Natural killer cell (primary cell): ENCODE measurements around the gene EFHD1. TPM values are rescaled to one million over a fixed set of nuclear protein-coding genes. Genes with fewer than 3 reads are reported as not detected.
A peak's percentile ranks its signal among the peaks of the same experiment; 100 is the strongest.
"Not testable (repeated sequence)": the region's sequence is repeated elsewhere in the genome, so short reads cannot be mapped to it uniquely, and the experiment has no call there.

Source experiments
- ATAC-seq, 3 donors: fragments of 150-1000 bp in 2 of 3; fragments of 200-7000 bp in 1 of 3; cut with Tn5 transposase; 1 replicate in 1 of 3; 2 replicates in 2 of 3; pipeline ENCODE4 v1.10.0; 2021; ENCODE audit warnings: mild to moderate bottlenecking in 2 of 3, moderate library complexity in 2 of 3
- DNase-seq, 2 donors: peaks; one replicate each; pipeline versions ENCODE4 v3.0.0 to v3.0.0-alpha.2; 2013 to 2021; ENCODE audit warnings: mixed read lengths in 1 of 2
- H3K27ac ChIP-seq: one replicate; pipeline ENCODE4 v1.5.1; 2013; ENCODE audit warnings: mild to moderate bottlenecking, low read length
- H3K27me3 ChIP-seq: one replicate; pipeline ENCODE4 v1.6.1; 2013; ENCODE audit warnings: low read length; ENCODE audit not compliant: control insufficient read depth, insufficient read depth
- H3K36me3 ChIP-seq: one replicate; pipeline ENCODE4 v1.6.1; 2013; ENCODE audit warnings: low read length; ENCODE audit not compliant: control insufficient read depth, insufficient read depth
- H3K4me1 ChIP-seq: one replicate; pipeline ENCODE4 v1.6.1; 2013; ENCODE audit warnings: low read length; ENCODE audit not compliant: control insufficient read depth, insufficient read depth
- H3K4me3 ChIP-seq: one replicate; pipeline ENCODE4 v1.5.1; 2013; ENCODE audit warnings: low read length
- H3K9me3 ChIP-seq: one replicate; pipeline ENCODE4 v1.6.1; 2013; ENCODE audit warnings: low read length; ENCODE audit not compliant: control insufficient read depth, insufficient read depth
- H3K27ac Mint-ChIP-seq, 2 donors: one replicate each; pipeline ENCODE4 v1.8.0; 2022; ENCODE audit warnings: mild to moderate bottlenecking in 2 of 2, mixed read lengths in 2 of 2, moderate library complexity in 1 of 2
- H3K27me3 Mint-ChIP-seq, 2 donors: one replicate each; pipeline ENCODE4 v1.8.0; 2022; ENCODE audit warnings: low read depth in 2 of 2, mixed read lengths in 2 of 2
- H3K36me3 Mint-ChIP-seq: one replicate; pipeline ENCODE4 v1.8.0; 2022; ENCODE audit warnings: mixed read lengths
- H3K4me1 Mint-ChIP-seq, 2 donors: one replicate each; pipeline ENCODE4 v1.8.0; 2022; ENCODE audit warnings: mixed read lengths in 2 of 2
- H3K4me3 Mint-ChIP-seq: one replicate; pipeline ENCODE4 v1.8.0; 2022; ENCODE audit warnings: mild to moderate bottlenecking, moderate library complexity, mixed read lengths
- H3K9me3 Mint-ChIP-seq, 2 donors: one replicate each; pipeline ENCODE4 v1.8.0; 2022; ENCODE audit warnings: mixed read lengths in 2 of 2
- CTCF ChIP-seq: fragments of 200-600 bp; IDR thresholded peaks from one replicate; pipeline ENCODE4 v1.8.0; 2022; ENCODE audit warnings: antibody characterized with exemption
- WGBS: methylation state at CpG from one replicate; pipeline ENCODE4 v1.1.7; 2013; ENCODE audit warnings: missing lambda C conversion rate; ENCODE audit not compliant: insufficient coverage; 5-methylcytosine and 5-hydroxymethylcytosine counted together
- intact Hi-C: fragments of 100-400 bp; cut with micrococcal nuclease; formaldehyde crosslinking; loops from one replicate; pipeline ENCODE4 v1.14.2; 2022
- total RNA-seq, 4 donors: library from RNA; stranded (reverse); fragments of 120-200 nt in 1 of 4; gene quantifications; one replicate each; pipeline versions ENCODE4 v1.2.3 to v1.2.4, GENCODE V29; 2013 to 2022

EFHD1 gene
- total RNA-seq, 3 donors from 2014 or later (not counting 1 experiment from before 2014, with no cell fraction given) = 0.58 TPM; not detected in 2

GRCh38 chr2:232634206-232635150 lies 1.1 kb downstream of the EFHD1 start:
- Histone ChIP-seq H3K9me3 (no peaks in the 10 kb centered on the region), H3K4me1 (peaks cover 17% of the 10 kb centered on the region), H3K27me3 (peaks cover 29% of the 10 kb centered on the region), H3K36me3 (no peaks in the 10 kb centered on the region), H3K27ac (no peak overlapping the region), H3K4me3 (no peak overlapping the region)
- 16% methylated on average over 61 of the region's 61 CpGs for WGBS
- H3K27me3 Mint-ChIP-seq = peaks cover 42 to 44% of the 10 kb centered on the region in 2 donors
- intact Hi-C loops = no loop called here
- no peaks in the 10 kb centered on the region for H3K36me3 Mint-ChIP-seq
- no peak for ATAC-seq
- no peak for TF ChIP-seq CTCF
- peaks cover 0 to 7% of the 10 kb centered on the region in 2 donors for H3K4me1 Mint-ChIP-seq
- H3K9me3 Mint-ChIP-seq = no peaks in the 10 kb centered on the region
- peak overlapping the region; percentile 57 for H3K4me3 Mint-ChIP-seq
- H3K27ac Mint-ChIP-seq = no peak overlapping the region
- no peak for DNase-seq

- H3K4me3 ChIP-seq, H3K27ac ChIP-seq, H3K36me3 ChIP-seq, H3K9me3 ChIP-seq, H3K27ac Mint-ChIP-seq, H3K36me3 Mint-ChIP-seq, ATAC-seq, DNase-seq, H3K9me3 Mint-ChIP-seq, H3K4me1 Mint-ChIP-seq, intact Hi-C loops: not testable (repeated sequence)
- WGBS = 96% methylated on average over 10 of the region's 10 CpGs
- Histone ChIP-seq H3K4me1 (peaks cover 17% of the 10 kb centered on the region), H3K27me3 (peaks cover 27% of the 10 kb centered on the region)
- peak overlapping the region; percentile 57 for H3K4me3 Mint-ChIP-seq
- peaks cover 47 to 51% of the 10 kb centered on the region in 2 donors for H3K27me3 Mint-ChIP-seq
Measured at GRCh38 chr2:232635376-232635775, 2.0 kb downstream of the EFHD1 start.

- ATAC-seq (no peak), DNase-seq (no peak)
- Histone ChIP-seq H3K36me3 (no peaks in the 10 kb centered on the region), H3K4me3 (no peak overlapping the region), H3K27ac (no peak overlapping the region), H3K9me3 (no peaks in the 10 kb centered on the region), H3K4me1 (peaks cover 17% of the 10 kb centered on the region), H3K27me3 (peaks cover 27% of the 10 kb centered on the region)
- WGBS = 90% methylated on average over 2 of the region's 4 CpGs
- H3K4me1 Mint-ChIP-seq = peaks cover 0 to 7% of the 10 kb centered on the region in 2 donors
- no peaks in the 10 kb centered on the region for H3K36me3 Mint-ChIP-seq
- no peak overlapping the region for H3K27ac Mint-ChIP-seq
- H3K9me3 Mint-ChIP-seq = no peaks in the 10 kb centered on the region
- TF ChIP-seq CTCF = no peak
- no peak overlapping the region for H3K4me3 Mint-ChIP-seq
- intact Hi-C loops = no loop called here
- peaks cover 44 to 51% of the 10 kb centered on the region in 2 donors for H3K27me3 Mint-ChIP-seq
Measured at GRCh38 chr2:232635820-232636219, 2.4 kb downstream of the EFHD1 start.

- peaks cover 0 to 7% of the 10 kb centered on the region in 2 donors for H3K4me1 Mint-ChIP-seq
- intact Hi-C loops = no loop called here
- H3K36me3 ChIP-seq = no peaks in the 10 kb centered on the region
- H3K27ac Mint-ChIP-seq = no peak overlapping the region
- peaks cover 42 to 51% of the 10 kb centered on the region in 2 donors for H3K27me3 Mint-ChIP-seq
- no peak for TF ChIP-seq CTCF
- no peaks in the 10 kb centered on the region for H3K9me3 ChIP-seq
- peaks cover 22% of the 10 kb centered on the region for H3K27me3 ChIP-seq
- DNase-seq (peak in 1 of 2 donors; percentile 34), ATAC-seq (no peak)
- 71% methylated on average over 16 of the region's 16 CpGs for WGBS
- no peak overlapping the region for H3K27ac ChIP-seq
- H3K36me3 Mint-ChIP-seq = no peaks in the 10 kb centered on the region
- peaks cover 17% of the 10 kb centered on the region for H3K4me1 ChIP-seq
- H3K9me3 Mint-ChIP-seq = no peaks in the 10 kb centered on the region
- H3K4me3 ChIP-seq = no peak overlapping the region
- H3K4me3 Mint-ChIP-seq = no peak overlapping the region
Measured at GRCh38 chr2:232636788-232637420, 3.5 kb downstream of the EFHD1 start.
